ENCODE data around the gene ZC3H12D.

The ZC3H12D gene

DNA sequence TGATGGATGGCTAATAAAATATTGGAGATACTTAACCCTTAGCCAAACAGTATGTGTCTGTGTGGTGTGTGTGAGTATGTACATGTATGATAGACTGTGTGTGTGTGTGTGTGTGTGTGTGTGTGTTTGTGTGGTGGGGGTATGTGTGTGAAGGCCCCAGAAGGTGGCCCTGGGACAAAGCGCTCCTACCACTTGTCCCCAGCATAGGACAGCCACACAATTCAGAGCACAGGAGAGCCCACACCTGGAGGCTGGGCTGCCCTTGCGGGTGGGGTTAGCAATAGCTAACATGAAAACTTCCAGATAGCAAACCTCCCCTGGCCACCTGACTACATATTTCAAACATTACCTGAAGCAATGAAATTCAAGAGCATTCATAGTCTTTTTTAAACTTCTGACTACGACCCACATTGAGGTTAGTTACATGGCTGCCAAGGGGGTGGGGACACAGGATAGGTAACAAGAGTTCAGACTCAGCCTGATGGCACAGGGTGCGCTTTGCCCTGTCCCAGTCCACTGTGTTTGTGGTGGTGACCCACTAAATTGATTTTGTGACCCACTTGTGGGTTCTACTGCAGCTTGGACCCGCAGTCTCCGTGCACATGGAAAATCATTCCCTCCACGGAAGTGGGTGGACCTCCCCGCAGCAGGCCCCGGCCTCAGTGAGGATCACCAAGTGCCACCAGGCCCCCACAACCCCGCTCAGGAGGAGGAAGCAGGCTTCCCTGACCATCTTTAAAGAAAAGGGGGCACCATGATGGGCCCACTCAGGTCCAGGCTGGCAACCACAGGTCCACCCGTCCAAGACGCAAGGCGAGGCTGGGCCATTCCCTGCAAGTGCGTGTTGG is 34.8 kb downstream of the ZC3H12D start:
- no peaks in the 10 kb centered on the region for H3K4me1 ChIP-seq (ENCODE audit: control insufficient read depth, low read length)
- no peak overlapping the region for H3K4me2 ChIP-seq (ENCODE audit: low read length)
- no peaks in the 10 kb centered on the region for H3K9me3 ChIP-seq (ENCODE audit: control insufficient read depth, insufficient read depth, low read length)
- H3K79me2 ChIP-seq (ENCODE audit: control insufficient read depth, low read length), result no peaks in the 10 kb centered on the region
- H3K36me3 ChIP-seq (ENCODE audit: control insufficient read depth, low read length), result peaks cover 33% of the 10 kb centered on the region
- no peaks in the 10 kb centered on the region for H3K9me2 ChIP-seq (replicated peaks; ENCODE audit: control insufficient read depth, low read length)
- no peaks in the 10 kb centered on the region for H4K20me1 ChIP-seq (ENCODE audit: control insufficient read depth, insufficient read depth, low read depth, low read length)
- H3K27me3 ChIP-seq (ENCODE audit: control insufficient read depth, low read length), result no peaks in the 10 kb centered on the region
- TF ChIP-seq EZH2phosphoT487 (IDR thresholded peaks at IDR 0.05; ENCODE audit: borderline replicate concordance, low read length), result no peak
- TF ChIP-seq, protein P1, sequence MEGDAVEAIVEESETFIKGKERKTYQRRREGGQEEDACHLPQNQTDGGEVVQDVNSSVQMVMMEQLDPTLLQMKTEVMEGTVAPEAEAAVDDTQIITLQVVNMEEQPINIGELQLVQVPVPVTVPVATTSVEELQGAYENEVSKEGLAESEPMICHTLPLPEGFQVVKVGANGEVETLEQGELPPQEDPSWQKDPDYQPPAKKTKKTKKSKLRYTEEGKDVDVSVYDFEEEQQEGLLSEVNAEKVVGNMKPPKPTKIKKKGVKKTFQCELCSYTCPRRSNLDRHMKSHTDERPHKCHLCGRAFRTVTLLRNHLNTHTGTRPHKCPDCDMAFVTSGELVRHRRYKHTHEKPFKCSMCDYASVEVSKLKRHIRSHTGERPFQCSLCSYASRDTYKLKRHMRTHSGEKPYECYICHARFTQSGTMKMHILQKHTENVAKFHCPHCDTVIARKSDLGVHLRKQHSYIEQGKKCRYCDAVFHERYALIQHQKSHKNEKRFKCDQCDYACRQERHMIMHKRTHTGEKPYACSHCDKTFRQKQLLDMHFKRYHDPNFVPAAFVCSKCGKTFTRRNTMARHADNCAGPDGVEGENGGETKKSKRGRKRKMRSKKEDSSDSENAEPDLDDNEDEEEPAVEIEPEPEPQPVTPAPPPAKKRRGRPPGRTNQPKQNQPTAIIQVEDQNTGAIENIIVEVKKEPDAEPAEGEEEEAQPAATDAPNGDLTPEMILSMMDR (IDR thresholded peaks at IDR 0.05; ENCODE audit: low read depth, low read length, poor library complexity, severe bottlenecking), result no peak
- H3K27ac ChIP-seq (ENCODE audit: low read depth, low read length), result no peak overlapping the region
- H3K4me3 ChIP-seq (ENCODE audit: low read length), result no peak overlapping the region
- H3F3A ChIP-seq (ENCODE audit: control insufficient read depth, insufficient read depth), result no peaks in the 10 kb centered on the region; the same call in 1 of the 2 replicates

DNA sequence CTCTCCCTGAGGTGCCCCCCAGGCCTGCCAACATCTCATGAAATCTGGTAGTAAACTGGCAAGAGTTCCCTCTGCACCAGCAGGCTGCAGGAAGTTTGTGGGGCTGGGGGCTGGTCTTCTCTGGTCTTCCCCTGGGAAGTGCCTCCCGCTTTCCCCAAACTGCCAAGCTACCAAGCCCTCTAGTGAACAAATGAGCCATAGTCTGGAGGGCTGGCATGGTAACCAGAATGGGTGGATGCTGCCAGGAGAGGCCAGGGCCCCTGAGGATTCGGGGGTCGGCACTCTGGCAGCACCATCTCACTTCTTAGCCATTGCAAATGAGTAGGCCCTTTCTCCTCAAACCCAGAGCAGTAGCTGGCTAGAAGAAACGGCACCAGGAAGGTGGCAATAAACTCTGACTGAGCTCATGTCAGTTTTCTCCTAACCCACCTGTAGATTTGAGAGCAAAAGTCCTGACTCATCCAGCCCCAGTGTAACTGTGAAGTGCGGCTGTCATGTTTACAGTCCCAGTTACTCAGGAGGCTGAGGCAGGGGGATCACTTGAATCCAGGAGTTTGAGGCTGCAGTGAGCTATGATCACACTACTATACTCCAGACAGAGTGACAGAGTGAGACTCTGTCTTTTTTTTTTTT is 35.9 kb downstream of the ZC3H12D start:
- Histone ChIP-seq H3K4me2 (ENCODE audit: low read length) (no peak overlapping the region), H3K27ac (ENCODE audit: low read depth, low read length) (no peak overlapping the region), H3K79me2 (ENCODE audit: control insufficient read depth, low read length) (no peaks in the 10 kb centered on the region), H3K4me3 (ENCODE audit: low read length) (no peak overlapping the region), H3K4me1 (ENCODE audit: control insufficient read depth, low read length) (no peaks in the 10 kb centered on the region), H3K27me3 (ENCODE audit: control insufficient read depth, low read length) (no peaks in the 10 kb centered on the region), H3K36me3 (ENCODE audit: control insufficient read depth, low read length) (peaks cover 27% of the 10 kb centered on the region), H4K20me1 (ENCODE audit: control insufficient read depth, insufficient read depth, low read depth, low read length) (no peaks in the 10 kb centered on the region), H3F3A (ENCODE audit: control insufficient read depth, insufficient read depth) (no peaks in the 10 kb centered on the region; the same call in 1 of the 2 replicates), H3K9me2 (replicated peaks; ENCODE audit: control insufficient read depth, low read length) (no peaks in the 10 kb centered on the region), H3K9me3 (ENCODE audit: control insufficient read depth, insufficient read depth, low read length) (no peaks in the 10 kb centered on the region)
- TF ChIP-seq EZH2phosphoT487 (IDR thresholded peaks at IDR 0.05; ENCODE audit: borderline replicate concordance, low read length), result no peak
- TF ChIP-seq, protein P1 (IDR thresholded peaks at IDR 0.05; ENCODE audit: low read depth, low read length, poor library complexity, severe bottlenecking), result no peak

- TF ChIP-seq EZH2phosphoT487 (IDR thresholded peaks at IDR 0.05; ENCODE audit: borderline replicate concordance, low read length), result no peak
- TF ChIP-seq, protein P1 (IDR thresholded peaks at IDR 0.05; ENCODE audit: low read depth, low read length, poor library complexity, severe bottlenecking), result no peak
These were observed 37.9 kb downstream of the ZC3H12D start for GRCh38 chr6:149446791-149447376.

More at GRCh38 chr6:149446791-149447376, 37.9 kb downstream of the ZC3H12D start:
- no peaks in the 10 kb centered on the region for H3K27me3 ChIP-seq (ENCODE audit: control insufficient read depth, low read length)
- H3K36me3 ChIP-seq (ENCODE audit: control insufficient read depth, low read length), result peaks cover 16% of the 10 kb centered on the region
- H4K20me1 ChIP-seq (ENCODE audit: control insufficient read depth, insufficient read depth, low read depth, low read length), result no peaks in the 10 kb centered on the region
- H3K9me3 ChIP-seq (ENCODE audit: control insufficient read depth, insufficient read depth, low read length), result no peaks in the 10 kb centered on the region
- H3K4me3 ChIP-seq (ENCODE audit: low read length), result no peak overlapping the region
- H3K79me2 ChIP-seq (ENCODE audit: control insufficient read depth, low read length), result no peaks in the 10 kb centered on the region
- H3F3A ChIP-seq (ENCODE audit: control insufficient read depth, insufficient read depth), result no peaks in the 10 kb centered on the region; the same call in 1 of the 2 replicates
- H3K27ac ChIP-seq (ENCODE audit: low read depth, low read length), result no peak overlapping the region
- H3K4me1 ChIP-seq (ENCODE audit: control insufficient read depth, low read length), result no peaks in the 10 kb centered on the region
- H3K4me2 ChIP-seq (ENCODE audit: low read length), result no peak overlapping the region
- H3K9me2 ChIP-seq (replicated peaks; ENCODE audit: control insufficient read depth, low read length), result no peaks in the 10 kb centered on the region

All from DOHH2 (cell line).